ENCODE data around the gene POLDIP3. TPM values are rescaled to one million over a fixed set of nuclear protein-coding genes. Genes with fewer than 3 reads are reported as not detected.

POLDIP3 gene
- total RNA-seq, 5 donors from 2014 or later (not counting 1 experiment from before 2014, with no cell fraction given) = 66.5 to 83.8 (median 81.0) TPM

DNA sequence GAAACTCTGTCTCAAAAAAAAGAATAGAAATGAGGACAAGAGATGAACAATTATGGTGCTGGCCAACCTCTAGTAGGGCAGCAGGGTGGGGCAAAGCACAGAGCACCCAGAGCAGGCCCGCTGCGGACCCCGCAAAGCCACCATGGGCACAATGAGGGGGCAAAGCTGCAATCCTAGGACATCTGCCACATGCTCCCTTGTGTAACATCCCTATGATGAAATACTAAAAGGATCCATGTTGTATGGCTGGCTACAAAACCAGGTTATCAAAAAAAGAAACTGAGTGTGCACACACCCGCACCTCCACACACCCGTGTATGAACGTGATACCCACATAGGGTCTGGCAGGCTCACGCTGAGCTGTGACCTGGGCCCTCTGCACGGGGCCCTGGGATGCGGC lies 18.3 kb upstream of the POLDIP3 start:
- Histone ChIP-seq H3K27me3 (replicated peaks in 1 of 2; ENCODE audit: control insufficient read depth in 2 of 2, extremely low read depth in 1 of 2, insufficient read depth in 2 of 2, low read length in 1 of 2) (no peaks in the 10 kb centered on the region), H3K27ac (ENCODE audit: low read length) (no peak overlapping the region), H3K9me3 (no peaks in the 10 kb centered on the region), H3K36me3 (ENCODE audit: control insufficient read depth in 2 of 2, extremely low read depth in 1 of 2, insufficient read depth in 1 of 2, low read length in 1 of 2) (peaks cover 33 to 67% of the 10 kb centered on the region in 2 donors), H3K4me3 (ENCODE audit: control insufficient read depth in 1 of 2, extremely low read depth in 1 of 2, low read length in 1 of 2) (no peak overlapping the region), H3K4me1 (ENCODE audit: control insufficient read depth in 1 of 2, extremely low read depth in 1 of 2, insufficient read depth in 2 of 2, low read length in 2 of 2) (no peaks in the 10 kb centered on the region)
- ATAC-seq (replicated peaks in 1 of 4) = no peak
- H3K9me3 Mint-ChIP-seq = no peaks in the 10 kb centered on the region
- H3K36me3 Mint-ChIP-seq = peaks cover 19% of the 10 kb centered on the region
- no peak overlapping the region for H3K4me3 Mint-ChIP-seq
- no peak for DNase-seq
- peaks cover 0 to 3% (median 3%) of the 10 kb centered on the region in 3 donors for H3K4me1 Mint-ChIP-seq
- H3K27ac Mint-ChIP-seq = no peak overlapping the region
- WGBS (ENCODE audit: insufficient coverage) = 97% methylated on average over 6 of the region's 9 CpGs
- CTCF ChIA-PET = no interaction called here
- POLR2A ChIA-PET = interaction anchor here in 1 of 2 donors (0.6 kb wide), 1 partner anchor 218 kb away, joined by 8 read pairs; no protein-coding TSS in a partner anchor
- H3K27me3 Mint-ChIP-seq = no peaks in the 10 kb centered on the region

DNA sequence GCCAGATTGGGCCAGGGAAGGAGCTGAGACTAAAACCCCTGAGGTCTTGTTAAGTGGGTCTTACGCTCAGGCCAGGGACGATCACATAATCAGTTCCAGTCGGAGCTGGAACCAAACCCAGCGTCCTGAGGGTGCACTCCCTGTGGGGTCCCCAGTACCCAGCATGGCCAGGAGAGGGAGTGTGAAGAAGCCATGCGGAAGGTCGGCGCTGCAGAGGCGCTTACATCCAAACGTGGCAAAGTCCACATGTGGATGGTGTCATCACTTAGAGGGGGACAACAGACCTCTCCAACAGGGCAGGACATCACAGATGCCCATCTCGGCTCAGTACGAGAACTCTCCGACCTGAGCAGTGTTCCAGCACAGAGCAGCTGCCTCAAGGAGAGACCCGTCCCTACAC lies 17.4 kb upstream of the POLDIP3 start:
- no peaks in the 10 kb centered on the region for H3K4me1 ChIP-seq (ENCODE audit: control insufficient read depth in 1 of 2, extremely low read depth in 1 of 2, insufficient read depth in 2 of 2, low read length in 2 of 2)
- no peaks in the 10 kb centered on the region for H3K9me3 ChIP-seq
- Mint-ChIP-seq H3K27me3 (no peaks in the 10 kb centered on the region), H3K27ac (no peak overlapping the region), H3K9me3 (no peaks in the 10 kb centered on the region), H3K4me1 (no peaks in the 10 kb centered on the region), H3K36me3 (peaks cover 16% of the 10 kb centered on the region), H3K4me3 (no peak overlapping the region)
- CTCF ChIA-PET = no interaction called here
- WGBS (ENCODE audit: insufficient coverage) = 95% methylated on average over 8 of the region's 13 CpGs
- ATAC-seq (replicated peaks in 1 of 4) (no peak), DNase-seq (no peak)
- H3K27ac ChIP-seq (ENCODE audit: low read length) = no peak overlapping the region
- H3K36me3 ChIP-seq (ENCODE audit: control insufficient read depth in 2 of 2, extremely low read depth in 1 of 2, insufficient read depth in 1 of 2, low read length in 1 of 2) = peaks cover 33 to 76% of the 10 kb centered on the region in 2 donors
- POLR2A ChIA-PET = interaction anchor here in 1 of 2 donors (0.6 kb wide), 1 partner anchor 176 kb away, joined by 6 read pairs; no protein-coding TSS in a partner anchor
- no peak overlapping the region for H3K4me3 ChIP-seq (ENCODE audit: control insufficient read depth in 1 of 2, extremely low read depth in 1 of 2, low read length in 1 of 2)
- H3K27me3 ChIP-seq (replicated peaks in 1 of 2; ENCODE audit: control insufficient read depth in 2 of 2, extremely low read depth in 1 of 2, insufficient read depth in 2 of 2, low read length in 1 of 2) = no peaks in the 10 kb centered on the region

DNA sequence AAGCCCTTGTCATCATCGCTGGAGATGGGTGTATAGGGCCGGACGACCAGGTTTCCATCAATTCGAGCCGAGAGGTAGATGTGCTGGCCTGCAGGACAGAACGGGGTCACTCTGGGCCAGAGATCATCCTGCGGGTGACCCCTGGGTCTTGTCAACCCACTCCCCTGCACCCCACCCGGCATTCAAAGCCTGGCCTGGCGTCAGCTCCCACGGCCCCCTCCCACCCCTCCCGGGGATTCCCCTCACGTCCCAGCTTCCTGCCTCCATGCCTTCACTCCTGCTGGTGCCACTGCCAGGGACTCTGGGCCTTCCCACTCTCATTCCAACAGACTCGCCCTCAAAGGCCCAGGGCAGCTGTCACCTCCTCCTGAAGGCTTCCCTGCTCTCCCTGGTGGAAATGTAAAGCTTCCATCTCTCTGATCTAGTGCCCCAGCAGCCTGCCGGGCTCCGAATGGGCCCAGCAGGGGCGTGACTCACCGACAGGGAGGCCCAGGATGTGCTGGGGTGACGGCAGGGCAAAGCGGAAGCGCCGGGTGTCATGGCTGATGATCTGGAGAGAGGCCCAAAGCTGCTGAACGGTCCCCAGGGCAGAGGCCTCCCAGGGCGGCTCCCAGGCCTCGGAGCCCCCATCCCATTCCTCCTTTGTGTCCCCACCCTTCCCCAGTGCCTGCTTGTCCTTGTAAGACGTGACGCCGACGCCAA lies 16.4 kb upstream of the POLDIP3 start:
- H3K4me1 ChIP-seq (ENCODE audit: control insufficient read depth in 1 of 2, extremely low read depth in 1 of 2, insufficient read depth in 2 of 2, low read length in 2 of 2) = no peaks in the 10 kb centered on the region
- no peak overlapping the region for H3K4me3 ChIP-seq (ENCODE audit: control insufficient read depth in 1 of 2, extremely low read depth in 1 of 2, low read length in 1 of 2)
- ChIA-PET POLR2A (no interaction called here), CTCF (interaction anchor here in 1 of 2 donors (0.7 kb wide), 1 partner anchor 457 kb away, joined by 5 read pairs; no protein-coding TSS in a partner anchor)
- H3K27me3 ChIP-seq (replicated peaks in 1 of 2; ENCODE audit: control insufficient read depth in 2 of 2, extremely low read depth in 1 of 2, insufficient read depth in 2 of 2, low read length in 1 of 2) = no peaks in the 10 kb centered on the region
- peaks cover 40 to 77% of the 10 kb centered on the region in 2 donors for H3K36me3 ChIP-seq (ENCODE audit: control insufficient read depth in 2 of 2, extremely low read depth in 1 of 2, insufficient read depth in 1 of 2, low read length in 1 of 2)
- WGBS (ENCODE audit: insufficient coverage) = 94% methylated on average over 27 of the region's 28 CpGs
- DNase-seq = no peak
- no peaks in the 10 kb centered on the region for H3K4me1 Mint-ChIP-seq
- no peaks in the 10 kb centered on the region for H3K27me3 Mint-ChIP-seq
- H3K4me3 Mint-ChIP-seq = no peak overlapping the region
- H3K36me3 Mint-ChIP-seq = peaks cover 20% of the 10 kb centered on the region
- H3K9me3 Mint-ChIP-seq = no peaks in the 10 kb centered on the region
- H3K27ac ChIP-seq (ENCODE audit: low read length) = no peak overlapping the region
- no peak overlapping the region for H3K27ac Mint-ChIP-seq
- ATAC-seq (replicated peaks in 1 of 4) = no peak
- H3K9me3 ChIP-seq = no peaks in the 10 kb centered on the region

DNA sequence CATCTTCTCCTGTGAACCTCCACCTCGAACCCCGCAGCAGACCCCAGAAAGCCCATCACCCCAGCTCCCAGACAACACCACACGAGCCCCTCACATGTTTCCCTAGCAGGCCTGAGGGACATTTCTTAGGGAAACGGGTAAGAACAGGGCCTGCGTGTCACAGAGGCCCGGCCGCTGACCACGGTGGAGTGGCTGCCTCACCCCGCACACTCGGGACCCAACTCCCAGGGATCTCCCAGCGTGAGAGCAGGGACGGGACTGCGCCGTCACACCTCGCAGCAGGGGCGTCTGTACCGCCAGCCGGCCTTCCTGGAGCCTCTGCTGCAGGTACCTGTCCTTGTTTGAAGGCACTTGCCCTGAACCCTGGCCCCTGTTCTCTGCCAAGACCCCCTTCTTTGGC lies 15.5 kb upstream of the POLDIP3 start:
- Histone ChIP-seq H3K9me3 (no peaks in the 10 kb centered on the region), H3K4me1 (ENCODE audit: control insufficient read depth in 1 of 2, extremely low read depth in 1 of 2, insufficient read depth in 2 of 2, low read length in 2 of 2) (no peaks in the 10 kb centered on the region), H3K4me3 (ENCODE audit: control insufficient read depth in 1 of 2, extremely low read depth in 1 of 2, low read length in 1 of 2) (no peak overlapping the region), H3K27me3 (replicated peaks in 1 of 2; ENCODE audit: control insufficient read depth in 2 of 2, extremely low read depth in 1 of 2, insufficient read depth in 2 of 2, low read length in 1 of 2) (no peaks in the 10 kb centered on the region), H3K27ac (ENCODE audit: low read length) (no peak overlapping the region), H3K36me3 (ENCODE audit: control insufficient read depth in 2 of 2, extremely low read depth in 1 of 2, insufficient read depth in 1 of 2, low read length in 1 of 2) (peaks cover 42 to 73% of the 10 kb centered on the region in 2 donors)
- 97% methylated on average over 18 of the region's 18 CpGs for WGBS (ENCODE audit: insufficient coverage)
- no peaks in the 10 kb centered on the region for H3K9me3 Mint-ChIP-seq
- ATAC-seq (replicated peaks in 1 of 4) (no peak), DNase-seq (no peak)
- ChIA-PET POLR2A (no interaction called here), CTCF (no interaction called here)
- no peak overlapping the region for H3K4me3 Mint-ChIP-seq
- no peak overlapping the region for H3K27ac Mint-ChIP-seq
- peaks cover 21% of the 10 kb centered on the region for H3K36me3 Mint-ChIP-seq
- H3K4me1 Mint-ChIP-seq = no peaks in the 10 kb centered on the region
- H3K27me3 Mint-ChIP-seq = no peaks in the 10 kb centered on the region

DNA sequence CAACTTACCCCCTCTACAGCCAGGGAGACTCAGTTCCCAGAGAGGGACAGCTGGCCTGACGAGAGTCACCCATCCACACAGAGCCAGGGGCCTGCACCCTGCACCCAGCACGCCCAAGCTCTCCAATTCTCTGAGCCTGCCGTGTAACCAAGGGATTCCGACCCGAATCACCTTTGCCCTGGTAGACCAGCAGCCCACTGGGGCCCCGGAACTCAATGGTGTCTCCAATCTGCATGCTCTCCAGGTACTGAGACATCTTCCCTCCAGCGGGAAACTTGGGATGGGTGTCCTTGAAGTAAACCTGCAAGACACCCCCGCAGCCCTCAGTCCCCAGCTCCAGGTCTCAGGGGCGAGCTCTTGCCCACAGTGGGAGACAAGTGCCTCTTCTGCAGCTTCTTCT lies 13.3 kb upstream of the POLDIP3 start:
- no peak for DNase-seq
- H3K27me3 ChIP-seq (replicated peaks in 1 of 2; ENCODE audit: control insufficient read depth in 2 of 2, extremely low read depth in 1 of 2, insufficient read depth in 2 of 2, low read length in 1 of 2) = no peaks in the 10 kb centered on the region
- Mint-ChIP-seq H3K27ac (no peak overlapping the region), H3K36me3 (peaks cover 21% of the 10 kb centered on the region), H3K9me3 (no peaks in the 10 kb centered on the region), H3K27me3 (no peaks in the 10 kb centered on the region), H3K4me3 (no peak overlapping the region), H3K4me1 (no peaks in the 10 kb centered on the region)
- H3K4me3 ChIP-seq (ENCODE audit: control insufficient read depth in 1 of 2, extremely low read depth in 1 of 2, low read length in 1 of 2) = no peak overlapping the region
- no peak overlapping the region for H3K27ac ChIP-seq (ENCODE audit: low read length)
- ChIA-PET CTCF (no interaction called here), POLR2A (no interaction called here)
- H3K9me3 ChIP-seq = no peaks in the 10 kb centered on the region
- H3K36me3 ChIP-seq (ENCODE audit: control insufficient read depth in 2 of 2, extremely low read depth in 1 of 2, insufficient read depth in 1 of 2, low read length in 1 of 2) = peaks cover 42 to 78% of the 10 kb centered on the region in 2 donors
- WGBS (ENCODE audit: insufficient coverage) = 91% methylated on average over 9 of the region's 9 CpGs
- H3K4me1 ChIP-seq (ENCODE audit: control insufficient read depth in 1 of 2, extremely low read depth in 1 of 2, insufficient read depth in 2 of 2, low read length in 2 of 2) = no peaks in the 10 kb centered on the region
- ATAC-seq (replicated peaks in 1 of 4) = no peak

DNA sequence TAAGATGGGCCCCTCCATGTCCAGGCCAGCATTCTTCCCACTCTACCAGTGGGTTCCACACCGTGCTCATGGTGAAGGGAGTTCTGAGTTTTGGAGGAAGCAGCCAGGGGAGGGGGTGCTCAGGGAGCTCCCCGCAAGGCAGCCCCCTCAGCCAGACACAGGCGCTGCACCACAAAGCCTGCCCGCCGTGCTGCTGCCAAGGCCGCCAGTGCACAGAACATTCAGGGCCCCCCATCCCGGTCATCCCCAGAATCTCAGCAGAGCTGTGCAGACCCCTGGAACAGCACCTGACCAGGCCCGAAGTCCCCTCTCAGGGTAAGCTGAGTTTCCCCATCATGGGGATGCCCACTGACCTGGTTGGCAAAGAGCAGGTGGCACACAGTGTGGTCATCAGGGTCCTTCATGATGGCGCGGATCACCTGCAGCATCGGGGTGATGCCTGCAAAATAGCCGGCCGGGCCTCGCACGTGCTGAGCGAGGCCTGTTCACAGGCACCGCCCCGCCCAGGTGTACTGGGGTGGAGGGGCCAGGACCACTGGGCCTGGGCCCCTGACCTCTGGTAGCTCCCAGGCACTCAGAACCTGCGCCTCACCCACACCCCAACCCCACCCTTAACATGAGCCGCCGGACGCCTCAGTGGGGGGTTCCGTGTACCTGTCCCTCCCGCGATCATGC lies 12.4 kb upstream of the POLDIP3 start:
- POLR2A ChIA-PET = interaction anchor here in 1 of 2 donors (0.6 kb wide), 1 partner anchor 86 kb away, joined by 6 read pairs; no protein-coding TSS in a partner anchor

More for the DNA sequence above, 12.4 kb upstream of the POLDIP3 start:
- Mint-ChIP-seq H3K4me1 (no peaks in the 10 kb centered on the region), H3K27ac (no peak overlapping the region), H3K4me3 (no peak overlapping the region), H3K9me3 (no peaks in the 10 kb centered on the region), H3K27me3 (no peaks in the 10 kb centered on the region), H3K36me3 (peaks cover 18% of the 10 kb centered on the region)
- Histone ChIP-seq H3K9me3 (no peaks in the 10 kb centered on the region), H3K27ac (ENCODE audit: low read length) (no peak overlapping the region), H3K27me3 (replicated peaks in 1 of 2; ENCODE audit: control insufficient read depth in 2 of 2, extremely low read depth in 1 of 2, insufficient read depth in 2 of 2, low read length in 1 of 2) (no peaks in the 10 kb centered on the region), H3K4me1 (ENCODE audit: control insufficient read depth in 1 of 2, extremely low read depth in 1 of 2, insufficient read depth in 2 of 2, low read length in 2 of 2) (no peaks in the 10 kb centered on the region), H3K4me3 (ENCODE audit: control insufficient read depth in 1 of 2, extremely low read depth in 1 of 2, low read length in 1 of 2) (no peak overlapping the region), H3K36me3 (ENCODE audit: control insufficient read depth in 2 of 2, extremely low read depth in 1 of 2, insufficient read depth in 1 of 2, low read length in 1 of 2) (peaks cover 43 to 71% of the 10 kb centered on the region in 2 donors)
- CTCF ChIA-PET = no interaction called here
- WGBS (ENCODE audit: insufficient coverage) = 97% methylated on average over 8 of the region's 25 CpGs
- DNase-seq (no peak), ATAC-seq (replicated peaks in 1 of 4) (no peak)

All from T-cell (primary cell).